ENCODE data around the gene C1orf216. TPM values are rescaled to one million over a fixed set of nuclear protein-coding genes. Genes with fewer than 3 reads are reported as not detected.
A peak's percentile ranks its signal among the peaks of the same experiment; 100 is the strongest.
"Not testable (repeated sequence)": the region's sequence is repeated elsewhere in the genome, so short reads cannot be mapped to it uniquely, and the experiment has no call there.

The C1orf216 gene
- total RNA-seq, 1 donor from 2014 or later, result 12.6 TPM

DNA sequence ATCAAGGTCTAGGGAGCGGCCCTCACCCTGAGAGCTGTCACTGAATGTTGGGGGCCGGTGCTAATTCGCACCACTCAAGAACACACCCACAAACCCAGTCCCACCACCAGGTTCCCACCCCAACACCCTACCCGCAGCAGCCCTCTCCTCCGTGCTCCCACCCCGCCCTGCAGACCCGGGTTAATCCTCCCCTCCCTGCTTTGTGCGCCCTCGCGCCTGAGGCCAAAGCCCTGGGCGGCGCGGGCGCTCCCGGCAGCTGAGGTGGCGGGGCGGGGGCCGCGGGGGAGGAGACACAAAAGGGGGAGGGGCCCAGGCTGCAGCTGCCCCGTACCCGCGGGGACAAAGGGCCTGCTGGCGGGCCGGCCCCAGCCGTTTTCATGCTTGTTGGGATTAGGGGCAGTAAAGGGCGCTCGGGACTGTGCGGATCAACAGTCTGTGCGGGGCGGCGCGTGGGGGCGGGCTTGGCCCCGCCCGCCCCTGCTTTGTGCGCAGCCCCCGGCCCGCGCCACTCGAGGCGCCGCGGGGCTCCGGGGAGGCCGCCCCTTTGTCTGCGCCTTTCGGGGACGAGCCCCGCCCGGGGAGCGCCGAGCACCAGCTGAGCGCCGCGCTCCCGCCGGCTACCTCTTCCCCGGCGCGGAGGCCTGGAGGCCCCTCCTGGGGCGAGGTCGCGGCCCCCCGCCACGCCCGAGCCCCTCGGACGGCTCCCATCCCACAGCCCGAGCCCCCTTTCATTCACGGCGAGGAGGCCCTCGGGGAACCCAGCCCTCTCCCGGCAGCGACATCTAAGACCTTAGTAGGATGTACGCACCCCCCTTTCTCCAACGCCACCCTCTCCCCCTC, 10.9 kb downstream of the C1orf216 start:
- peak in 1 of 2 donors; percentile 24 for DNase-seq (ENCODE audit: low read depth in 2 of 2)

DNA sequence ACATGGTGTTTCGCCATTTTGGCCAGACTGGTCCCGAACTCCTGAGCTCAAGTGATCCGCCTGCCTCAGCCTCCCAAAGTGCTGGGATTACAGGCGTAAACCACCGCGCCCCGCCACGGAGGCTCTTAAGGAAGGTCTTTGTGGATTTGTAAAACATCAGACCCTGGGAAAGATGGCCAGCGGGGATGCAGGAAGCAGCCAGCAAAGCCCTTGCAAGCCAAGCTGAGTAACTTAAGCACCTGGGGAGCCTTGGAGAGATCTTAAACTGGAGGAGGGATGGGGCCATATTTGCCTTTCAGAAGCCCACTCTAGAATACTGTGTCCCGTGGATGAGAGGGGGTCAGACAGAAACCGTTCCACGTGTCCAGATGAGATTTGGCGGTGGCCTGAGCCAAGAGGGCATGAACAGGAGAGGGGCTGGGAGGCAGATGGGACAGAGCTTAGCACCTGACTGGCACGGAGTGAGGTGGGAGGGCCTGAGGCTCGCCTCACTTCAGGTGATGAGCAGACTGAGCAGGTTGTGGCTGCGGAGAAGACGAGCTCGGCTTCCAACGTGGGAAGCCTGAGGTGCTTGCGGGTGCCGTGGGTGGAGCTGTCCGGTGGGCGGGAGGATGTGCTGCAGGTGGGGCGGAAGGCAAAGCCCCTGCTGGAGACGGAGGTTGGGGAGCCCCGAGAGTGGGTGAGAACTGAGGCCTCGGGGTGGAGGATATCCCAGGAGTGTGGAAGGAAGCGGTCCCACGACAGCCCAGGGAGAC, 11.7 kb downstream of the C1orf216 start:
- no peak for DNase-seq (ENCODE audit: low read depth in 2 of 2)

DNA sequence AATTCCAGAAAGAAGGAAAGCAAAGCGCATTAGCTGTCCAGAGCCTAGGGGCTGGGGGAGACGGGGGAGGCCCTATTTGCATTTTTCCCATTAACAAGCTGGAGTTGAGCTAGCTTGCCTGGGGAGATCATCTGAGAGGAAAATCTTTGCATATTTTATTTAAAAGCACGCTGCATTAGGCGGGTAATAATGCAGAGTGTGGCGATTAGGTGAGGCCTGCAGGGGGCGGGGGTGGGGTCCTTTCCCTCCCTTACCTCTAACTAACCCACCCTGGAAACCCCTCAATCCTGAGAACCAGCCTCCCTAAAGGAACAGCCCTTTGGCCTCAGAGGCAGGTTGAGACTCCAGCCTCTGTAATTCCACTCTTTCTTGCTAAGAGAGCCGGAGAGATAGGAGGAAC, 16.2 kb downstream of the C1orf216 start:
- no peak for DNase-seq (ENCODE audit: low read depth in 2 of 2)

DNA sequence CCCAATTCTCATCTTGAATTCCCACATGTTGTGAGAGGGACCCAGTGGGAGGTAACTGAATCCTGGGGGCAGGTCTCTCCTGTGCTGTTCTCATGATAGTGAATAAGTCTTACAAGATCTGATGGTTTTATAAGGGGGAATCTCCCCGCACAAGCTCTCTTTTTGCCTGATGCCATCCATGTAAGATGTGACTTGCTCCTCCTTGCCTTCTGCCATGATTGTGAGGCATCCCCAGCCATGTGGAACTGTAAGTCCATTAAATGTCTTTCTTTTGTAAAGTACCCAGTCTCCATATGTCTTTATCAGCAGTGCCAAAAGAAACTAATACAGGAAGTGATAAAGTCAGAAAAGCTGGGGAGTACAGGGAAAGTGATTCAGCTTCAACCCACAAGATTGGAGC, 19.5 kb downstream of the C1orf216 start:
- peak in 1 of 2 donors; percentile 35 for DNase-seq (ENCODE audit: low read depth in 2 of 2)

DNA sequence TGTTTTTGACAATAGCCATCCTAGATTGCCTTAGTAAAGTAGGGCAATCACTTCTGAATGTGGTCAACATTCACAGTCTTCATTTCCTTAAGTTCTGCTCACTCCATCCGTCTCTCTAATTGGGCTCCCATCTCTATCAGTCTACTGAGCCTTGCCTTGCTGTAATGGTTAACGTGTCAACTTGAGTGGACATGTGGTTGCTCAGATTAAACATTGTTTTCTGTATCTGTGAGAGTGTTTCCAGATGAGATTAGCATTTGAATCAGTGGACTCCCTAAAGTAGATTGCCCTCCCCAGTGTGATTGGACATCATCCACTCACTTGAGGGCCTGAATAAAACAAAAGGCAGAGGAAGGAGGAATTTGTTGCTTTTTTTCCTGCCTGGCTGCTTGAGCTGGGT, 26.4 kb downstream of the C1orf216 start:
- DNase-seq (ENCODE audit: low read depth in 2 of 2), result no peak

DNA sequence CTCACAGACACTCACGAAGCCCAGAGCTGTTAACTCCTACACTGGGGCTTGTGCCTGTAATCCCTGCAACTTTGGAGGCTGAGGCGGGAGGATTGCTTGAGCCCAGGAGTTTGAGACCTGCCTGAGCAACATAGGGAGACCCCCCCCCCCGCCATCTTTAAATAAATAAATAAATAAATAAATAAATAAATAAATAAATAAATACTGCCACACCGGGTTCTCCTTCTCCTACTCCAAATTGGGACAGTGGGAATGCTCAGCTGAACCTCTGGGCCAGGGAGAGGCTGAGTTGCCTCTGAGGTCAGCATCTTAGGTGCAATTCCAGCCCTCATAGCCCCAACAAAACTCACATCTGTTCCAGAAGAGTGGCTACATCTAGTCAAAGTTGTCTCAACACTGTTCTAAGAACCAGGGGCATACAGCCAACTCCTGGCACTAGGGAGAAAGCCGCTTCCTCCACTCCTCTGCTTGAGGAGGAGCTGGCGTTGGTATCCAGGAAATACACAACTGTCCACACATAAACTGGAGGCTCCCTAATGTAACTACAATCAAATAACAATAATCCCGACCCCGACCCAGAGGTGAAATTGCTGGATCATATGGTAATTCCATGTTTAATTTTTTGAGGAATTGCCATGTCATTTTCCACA, 27.0 kb downstream of the C1orf216 start:
- no peak for DNase-seq (ENCODE audit: low read depth in 2 of 2)

DNA sequence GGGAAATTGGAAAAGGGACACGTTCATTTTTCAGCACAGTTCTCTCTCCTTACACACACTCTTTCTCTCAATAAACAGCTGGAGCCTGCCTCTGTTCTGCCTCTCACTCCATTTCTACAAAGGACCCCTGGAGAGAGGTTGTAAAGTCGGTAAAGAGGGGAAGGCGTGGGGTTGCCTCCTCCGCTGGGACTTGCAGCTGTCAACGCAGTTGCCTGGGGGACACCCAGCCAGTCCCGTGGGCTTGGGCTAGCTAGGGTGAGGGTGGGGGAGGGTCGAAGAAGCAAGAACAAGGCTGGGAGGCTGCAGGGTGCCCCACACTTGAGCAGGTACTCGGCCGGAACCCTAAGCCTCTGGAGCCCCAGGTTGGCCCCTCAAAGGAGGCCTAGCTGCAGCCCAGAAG, 27.6 kb downstream of the C1orf216 start:
- DNase-seq (ENCODE audit: low read depth in 2 of 2), result no peak

DNA sequence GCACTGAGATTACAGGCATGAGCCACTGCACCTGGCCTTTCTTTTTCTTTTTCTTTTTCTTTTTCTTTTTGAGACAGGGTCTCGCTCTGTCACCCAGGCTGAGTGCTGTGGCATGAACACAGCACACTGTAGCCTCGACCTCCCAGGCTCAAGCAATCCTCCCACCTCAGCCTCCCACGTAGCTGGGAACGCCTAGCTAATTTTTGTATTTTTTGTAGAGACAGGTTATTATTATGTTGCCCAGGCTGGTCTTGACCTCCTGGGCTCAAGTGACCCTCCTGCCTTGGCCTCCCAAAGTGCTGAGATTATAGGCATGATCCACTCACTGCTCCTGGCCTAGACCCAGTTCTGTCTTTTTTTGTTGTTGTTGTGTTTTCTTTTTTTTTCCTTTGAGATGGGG, 28.6 kb downstream of the C1orf216 start:
- DNase-seq (ENCODE audit: low read depth in 2 of 2), result not testable (repeated sequence)

DNA sequence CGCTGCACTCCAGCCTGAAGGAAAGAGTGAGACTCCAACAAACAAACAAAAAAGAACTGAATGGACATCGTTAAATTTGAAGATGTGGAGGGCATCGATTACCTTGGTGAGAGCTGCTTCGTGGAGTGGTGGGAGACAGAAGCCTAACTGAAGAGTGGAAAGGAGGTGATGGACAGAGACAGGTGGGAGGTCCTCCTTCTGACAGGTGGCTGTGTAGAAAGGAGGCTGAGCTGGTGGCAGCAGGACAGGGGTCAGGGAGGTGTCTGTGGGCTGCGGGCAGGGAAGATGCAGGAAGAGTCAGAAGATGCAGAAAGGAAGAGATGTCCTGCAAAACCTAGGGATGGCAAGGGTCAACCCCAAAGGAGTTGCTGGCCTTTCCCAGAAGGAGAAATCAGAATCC, 30.5 kb downstream of the C1orf216 start:
- no peak for DNase-seq (ENCODE audit: low read depth in 2 of 2)

DNA sequence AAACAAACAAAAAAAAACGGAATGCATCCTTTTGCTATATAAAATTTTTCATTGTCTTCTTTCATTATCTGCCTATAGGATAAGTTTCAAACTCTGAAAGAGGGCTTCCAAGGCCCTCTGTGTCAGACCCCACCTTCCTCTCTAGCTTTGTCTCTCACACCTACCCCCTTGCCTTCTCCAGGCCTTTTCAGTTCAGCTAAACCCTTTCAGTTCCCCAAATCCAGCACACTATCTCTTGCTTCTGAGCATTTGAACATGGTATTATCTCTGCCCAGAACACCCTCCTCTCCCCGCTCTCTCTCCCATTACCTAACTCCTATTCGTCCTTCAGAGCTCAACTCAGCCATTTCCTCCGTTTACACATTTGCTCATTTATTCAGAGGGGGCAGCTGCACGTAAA, 35.7 kb downstream of the C1orf216 start:
- DNase-seq (ENCODE audit: low read depth in 2 of 2), result no peak

DNA sequence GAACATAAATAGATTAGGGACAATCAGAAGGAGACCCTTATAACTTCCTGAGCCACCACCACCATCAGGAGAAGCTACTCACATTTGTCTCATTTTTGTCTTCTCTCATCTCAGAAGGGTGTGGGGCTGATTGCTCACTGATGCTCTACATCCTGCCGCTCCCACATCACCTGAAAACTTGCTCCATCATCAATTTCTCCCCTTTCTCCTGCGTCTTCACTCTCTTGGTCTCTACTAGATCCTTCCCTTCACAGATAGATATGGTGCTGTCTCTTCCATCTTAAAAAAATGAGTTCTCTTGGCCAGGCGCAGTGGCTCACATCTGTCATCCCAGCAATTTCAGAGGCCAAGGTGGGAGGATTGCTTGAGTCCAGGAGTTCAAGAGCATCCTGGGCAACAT, 38.4 kb downstream of the C1orf216 start:
- no peak for DNase-seq (ENCODE audit: low read depth in 2 of 2)

DNA sequence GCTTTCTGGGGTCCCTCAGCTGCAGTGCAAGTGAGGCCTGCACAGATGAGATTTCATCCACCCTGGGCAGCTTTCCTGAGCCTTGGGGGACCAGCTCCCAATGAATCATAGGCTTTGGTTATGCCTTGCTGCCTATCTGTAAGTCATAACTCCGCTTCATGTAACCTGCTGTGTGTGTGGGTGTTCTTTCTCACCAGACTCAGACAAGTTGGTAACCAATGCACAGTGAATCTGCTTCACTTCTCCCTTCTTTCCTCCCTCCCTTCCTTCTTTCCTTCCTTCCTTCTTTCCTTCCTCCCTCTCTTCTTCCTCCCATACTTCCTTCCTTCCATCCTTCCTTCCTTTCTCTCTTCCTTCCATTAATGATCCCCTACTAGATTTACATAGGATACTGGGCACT, 42.9 kb downstream of the C1orf216 start:
- no peak for DNase-seq (ENCODE audit: low read depth in 2 of 2)

DNA sequence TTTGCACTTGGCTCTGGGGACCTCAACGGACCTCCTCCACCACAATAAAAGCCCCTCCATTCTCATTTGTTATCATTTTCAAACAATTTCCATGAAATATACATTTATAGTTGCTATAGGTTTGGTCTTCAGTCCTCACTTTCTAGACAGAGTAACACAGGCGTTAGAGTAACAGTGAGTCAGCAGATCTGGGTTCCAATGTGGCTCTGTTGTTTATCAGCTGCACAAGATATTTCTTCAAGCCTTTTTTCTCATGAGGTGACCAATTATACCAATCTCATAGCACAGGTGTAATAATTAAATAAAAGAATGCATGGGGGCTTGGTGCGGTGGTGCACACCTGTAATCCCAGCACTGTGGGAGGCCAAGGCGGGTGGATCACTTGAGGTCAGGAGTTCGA, 44.6 kb downstream of the C1orf216 start:
- DNase-seq (ENCODE audit: low read depth in 2 of 2), result no peak

DNA sequence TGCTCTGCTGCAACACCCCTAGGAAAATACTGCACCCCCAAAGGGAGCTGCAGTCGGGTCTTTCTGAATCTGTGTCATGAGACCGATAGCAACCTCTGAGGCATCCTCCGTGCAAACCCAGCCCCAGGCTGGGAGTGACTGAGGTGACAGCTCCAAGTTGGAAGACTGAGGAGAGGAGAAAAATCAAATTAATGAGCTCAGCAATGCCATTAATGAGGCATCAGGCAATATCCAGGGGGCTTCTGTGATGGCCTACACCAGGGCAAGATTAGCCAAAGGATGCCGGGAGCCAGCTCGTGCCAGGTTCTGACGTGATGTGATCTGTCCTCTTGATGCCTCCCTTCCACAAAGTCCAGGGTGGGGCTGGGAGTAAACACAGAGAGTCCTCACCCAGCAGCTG, 46.6 kb downstream of the C1orf216 start:
- DNase-seq (ENCODE audit: low read depth in 2 of 2), result no peak

DNA sequence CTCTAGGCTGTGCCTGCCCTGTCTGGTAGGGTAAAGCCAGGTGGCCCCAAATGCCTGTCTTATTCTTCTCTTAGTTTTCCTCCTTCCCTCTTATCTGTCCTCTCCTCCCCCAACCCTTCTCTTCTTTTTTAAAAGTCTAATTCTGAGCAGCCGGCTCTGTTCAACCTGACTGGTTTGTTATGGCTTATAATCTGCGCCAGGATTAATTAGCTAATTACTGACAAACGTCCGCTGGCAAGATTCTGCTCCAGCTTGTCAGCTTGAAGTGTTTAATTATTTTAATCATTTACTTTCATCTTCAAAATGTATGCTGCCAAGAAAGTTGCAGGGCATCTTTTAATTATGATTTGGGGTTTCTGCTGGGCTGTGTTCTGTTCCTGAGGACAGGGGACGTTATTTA, 50.2 kb downstream of the C1orf216 start:
- DNase-seq (ENCODE audit: low read depth in 2 of 2), result no peak

DNA sequence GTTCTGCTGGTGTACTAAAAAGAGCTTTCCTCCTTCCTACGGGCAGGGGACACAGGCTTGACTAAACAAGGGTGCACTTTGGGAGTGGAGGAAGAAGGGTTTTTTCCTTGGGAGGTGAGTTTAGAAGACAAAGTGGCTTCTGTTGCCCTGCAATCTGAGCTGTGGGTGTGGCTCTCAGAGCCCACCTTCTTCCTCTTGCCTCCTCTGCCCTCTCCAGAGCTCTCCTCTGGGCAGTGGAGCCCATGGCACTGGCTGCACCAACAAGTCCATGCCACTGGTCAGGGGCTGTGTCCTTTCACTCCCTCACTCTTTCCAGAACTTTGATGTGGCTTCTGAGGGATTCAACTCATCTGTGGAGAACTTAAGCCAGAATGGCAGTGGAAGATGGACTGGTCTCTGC, 51.8 kb downstream of the C1orf216 start:
- no peak for DNase-seq (ENCODE audit: low read depth in 2 of 2)

DNA sequence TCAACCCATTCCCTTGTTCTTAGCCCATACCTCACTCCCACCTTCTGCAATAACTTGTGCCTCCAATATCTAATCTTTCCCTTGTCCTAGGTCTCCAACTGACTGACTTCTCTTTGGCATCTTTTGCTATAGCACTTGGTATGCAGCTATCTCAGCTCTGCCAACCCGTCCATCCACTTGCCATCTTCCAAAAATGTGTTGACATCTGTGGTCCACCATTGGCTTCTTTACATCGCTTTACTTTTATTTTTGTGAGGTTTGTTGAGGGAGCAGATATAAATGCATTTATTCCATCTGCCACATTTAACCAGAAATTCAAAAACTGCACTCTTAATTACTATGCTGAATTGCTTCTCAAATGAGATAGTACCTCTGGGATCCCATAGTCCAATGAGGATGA, 52.5 kb downstream of the C1orf216 start:
- DNase-seq (ENCODE audit: low read depth in 2 of 2), result no peak

Other genes starting within 250 kb of the C1orf216 start
- 24.1 and 42.5 TPM in 2 replicates for gene KIAA0319L, start 161.5 kb downstream of the C1orf216 start, total RNA-seq
- 7.7 and 13.0 TPM in 2 replicates for gene NCDN, start 161.1 kb downstream of the C1orf216 start, total RNA-seq
- gene TFAP2E, start 145.6 kb downstream of the C1orf216 start, total RNA-seq, result 0.13 TPM in 2 replicates
- 18.2 and 21.4 TPM in 2 replicates for gene PSMB2, start 77.4 kb downstream of the C1orf216 start, total RNA-seq
- gene CLSPN, start 51.1 kb upstream of the C1orf216 start, total RNA-seq, result 7.1 and 16.3 TPM in 2 replicates
- gene AGO4, start 89.1 kb upstream of the C1orf216 start, total RNA-seq, result 28.0 and 42.9 TPM in 2 replicates
- gene AGO1, start 164.3 kb upstream of the C1orf216 start, total RNA-seq, result 9.2 and 12.5 TPM in 2 replicates
- gene AGO3, start 212.2 kb upstream of the C1orf216 start, total RNA-seq, result 6.8 and 10.6 TPM in 2 replicates